SH-SY5Y (cell line): ENCODE measurements around the gene RAD23B.

ENCODE experiments used
- GATA2 ChIP-seq: IDR thresholded peaks from 2 replicates; pipeline ENCODE4 v1.6.1; 2011; ENCODE audit warnings: mild to moderate bottlenecking, low read depth, low read length
- GATA3 ChIP-seq: IDR thresholded peaks from 2 replicates; pipeline ENCODE4 v1.6.1; 2011; ENCODE audit warnings: low read depth, mild to moderate bottlenecking, low read length, moderate library complexity

DNA sequence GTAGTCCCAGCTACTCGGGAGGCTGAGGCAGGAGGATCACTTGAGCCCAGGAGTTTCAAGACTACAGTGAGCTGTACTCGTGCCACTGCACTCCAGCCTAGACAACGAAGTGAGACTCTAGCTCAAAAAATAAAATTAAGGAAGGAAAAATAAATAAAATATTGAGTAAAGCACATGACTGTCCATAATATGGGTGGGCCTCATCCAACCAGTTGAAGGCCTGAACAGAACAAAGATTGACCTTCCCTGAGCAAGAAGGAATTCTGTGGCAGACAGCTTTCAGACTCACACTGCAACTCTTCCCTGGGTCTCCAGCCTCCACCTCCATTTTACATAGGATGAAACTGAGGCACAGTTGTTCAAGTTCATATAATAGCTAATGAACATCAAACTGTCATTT lies 72.3 kb downstream of the RAD23B start:
- no peak for TF ChIP-seq GATA2
- TF ChIP-seq GATA3 = no peak
